C4-2B (cell line): Measurements from ENCODE around the gene NOXA1.

Source experiments
- H3K27ac ChIP-seq: fragments of 450-650 bp; 2 replicates; pipeline ENCODE4 v1.5.1; 2017
- ZFX ChIP-seq: fragments of 450-650 bp; IDR thresholded peaks from 2 replicates; pipeline ENCODE4 v1.6.1; 2017
- TF ChIP-seq, protein P1 (sequence below): fragments of 450-650 bp; conservative IDR thresholded peaks from 2 replicates; pipeline ENCODE4 v1.5.1; 2017; ENCODE audit warnings: mild to moderate bottlenecking

NOXA1 gene

DNA sequence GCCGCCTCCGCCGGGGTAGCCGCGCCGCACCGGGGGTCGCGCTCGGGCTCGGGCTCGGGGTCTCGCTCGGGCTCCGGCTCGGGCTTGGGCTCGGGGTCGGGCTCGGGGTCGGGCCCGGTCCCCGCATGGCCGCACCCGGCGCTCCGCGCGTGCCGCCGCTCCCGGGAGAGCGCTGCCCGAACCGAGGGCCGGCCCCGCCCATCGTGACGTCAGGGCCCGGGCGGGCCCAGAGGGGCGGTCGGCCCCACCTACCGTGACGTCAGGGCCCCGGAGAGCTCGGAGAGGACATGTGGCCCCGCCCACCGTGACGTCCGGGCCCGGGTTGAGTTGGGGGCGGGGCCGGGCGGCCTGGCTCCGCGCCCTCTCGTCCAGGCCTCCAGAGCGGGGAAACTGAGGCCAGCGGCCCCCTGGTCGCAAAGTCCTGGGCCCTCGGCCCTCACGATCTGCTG is 36.0 kb downstream of the NOXA1 start, which contains the start of gene NSMF:
Gene NSMF, minus strand, starts transcription at position 183 of the 449 bp plus-strand sequence. CDS start 232 bp downstream, outside the sequence.
- TF ChIP-seq, protein P1, sequence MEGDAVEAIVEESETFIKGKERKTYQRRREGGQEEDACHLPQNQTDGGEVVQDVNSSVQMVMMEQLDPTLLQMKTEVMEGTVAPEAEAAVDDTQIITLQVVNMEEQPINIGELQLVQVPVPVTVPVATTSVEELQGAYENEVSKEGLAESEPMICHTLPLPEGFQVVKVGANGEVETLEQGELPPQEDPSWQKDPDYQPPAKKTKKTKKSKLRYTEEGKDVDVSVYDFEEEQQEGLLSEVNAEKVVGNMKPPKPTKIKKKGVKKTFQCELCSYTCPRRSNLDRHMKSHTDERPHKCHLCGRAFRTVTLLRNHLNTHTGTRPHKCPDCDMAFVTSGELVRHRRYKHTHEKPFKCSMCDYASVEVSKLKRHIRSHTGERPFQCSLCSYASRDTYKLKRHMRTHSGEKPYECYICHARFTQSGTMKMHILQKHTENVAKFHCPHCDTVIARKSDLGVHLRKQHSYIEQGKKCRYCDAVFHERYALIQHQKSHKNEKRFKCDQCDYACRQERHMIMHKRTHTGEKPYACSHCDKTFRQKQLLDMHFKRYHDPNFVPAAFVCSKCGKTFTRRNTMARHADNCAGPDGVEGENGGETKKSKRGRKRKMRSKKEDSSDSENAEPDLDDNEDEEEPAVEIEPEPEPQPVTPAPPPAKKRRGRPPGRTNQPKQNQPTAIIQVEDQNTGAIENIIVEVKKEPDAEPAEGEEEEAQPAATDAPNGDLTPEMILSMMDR, result no peak
- TF ChIP-seq ZFX, result peak; percentile 51; the same call in 1 of the 2 replicates
- peak within 1 kb of the TSS; percentile 84 for H3K27ac ChIP-seq

DNA sequence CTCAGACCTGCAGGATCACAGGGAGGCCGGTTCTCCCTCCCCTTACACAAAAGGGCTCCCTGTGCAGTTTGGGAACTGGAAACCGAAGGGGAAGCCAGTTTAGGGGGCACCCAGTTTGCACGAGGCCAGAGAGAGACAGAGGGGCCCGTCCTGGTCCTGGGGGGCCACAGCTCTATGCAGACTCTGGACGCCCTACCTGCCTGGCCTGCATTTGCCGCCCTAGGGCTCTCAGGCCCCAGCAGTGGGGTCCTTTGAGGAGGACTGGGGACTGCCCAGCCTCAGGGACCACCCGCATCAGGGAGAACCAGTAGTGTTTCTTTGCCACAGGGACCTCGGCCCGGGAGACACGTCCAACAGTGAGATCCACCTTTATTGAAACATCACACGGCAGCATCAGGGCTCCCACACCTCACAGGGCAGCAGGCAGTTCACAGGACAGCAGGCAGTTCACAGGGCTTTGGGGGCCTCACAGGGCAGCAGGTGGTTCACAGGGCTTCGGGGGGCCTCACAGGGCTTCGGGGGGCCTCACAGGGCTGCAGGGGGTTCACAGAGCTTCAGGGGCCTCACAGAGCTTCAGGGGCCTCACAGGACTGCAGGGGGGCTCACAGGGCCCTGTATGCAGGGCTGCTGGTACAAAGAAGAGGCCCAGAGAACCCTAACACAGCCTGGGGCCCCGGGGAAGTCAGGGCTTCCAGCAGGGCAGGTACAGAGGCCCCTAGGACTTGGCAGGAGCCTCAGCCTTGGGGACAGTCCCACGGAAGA is 36.6 kb downstream of the NOXA1 start:
- TF ChIP-seq, protein P1, result no peak
- TF ChIP-seq ZFX, result no peak
- peak overlapping the region; percentile 84 for H3K27ac ChIP-seq

DNA sequence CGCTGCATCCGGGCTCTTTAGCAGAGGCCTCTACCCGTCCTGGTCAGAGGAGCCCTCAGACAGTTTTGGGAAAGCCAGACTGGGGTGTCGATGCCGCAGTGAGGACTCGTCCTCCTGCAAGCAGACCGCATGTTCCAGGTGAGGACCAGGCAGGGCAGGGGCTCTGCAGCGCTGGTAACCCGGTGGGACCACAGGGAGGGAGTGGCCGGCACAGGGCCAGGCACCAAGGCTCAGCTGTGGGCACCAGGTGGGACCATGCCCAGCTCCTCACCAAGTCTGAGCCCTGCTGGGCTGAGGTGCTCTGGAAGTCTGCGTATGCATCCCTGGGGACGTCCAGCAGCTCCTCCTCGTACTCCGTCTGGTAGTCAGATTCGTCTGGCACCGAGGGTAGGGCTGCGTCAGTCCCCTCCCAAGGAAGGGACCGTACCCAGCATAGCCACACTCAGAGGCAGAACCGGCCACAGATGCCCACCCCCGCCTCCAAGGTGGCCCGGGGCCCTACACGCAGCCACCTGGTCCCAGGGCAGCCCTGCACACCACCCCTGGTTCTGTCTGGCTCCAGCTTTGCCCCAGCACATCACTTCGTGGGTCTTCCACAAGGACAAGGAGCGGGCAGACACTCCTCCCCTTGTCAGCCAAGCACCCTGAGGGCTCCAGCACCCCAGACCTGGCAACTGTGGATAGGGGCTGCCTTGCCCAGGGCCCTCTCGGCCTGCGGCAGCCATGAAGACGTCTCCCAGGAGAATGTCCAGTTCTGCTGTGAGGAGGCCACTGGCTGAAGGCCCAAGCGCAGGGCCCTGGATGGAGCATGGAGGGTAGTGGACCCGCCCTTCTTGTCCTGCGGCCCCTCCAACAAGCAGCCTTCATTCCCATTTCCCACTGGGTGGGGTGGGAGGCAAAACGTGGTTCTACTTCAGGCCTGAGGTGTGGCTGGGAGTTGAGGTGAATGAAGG is 37.4 kb downstream of the NOXA1 start:
- TF ChIP-seq, protein P1, result no peak
- no peak for TF ChIP-seq ZFX
- no peak overlapping the region for H3K27ac ChIP-seq

DNA sequence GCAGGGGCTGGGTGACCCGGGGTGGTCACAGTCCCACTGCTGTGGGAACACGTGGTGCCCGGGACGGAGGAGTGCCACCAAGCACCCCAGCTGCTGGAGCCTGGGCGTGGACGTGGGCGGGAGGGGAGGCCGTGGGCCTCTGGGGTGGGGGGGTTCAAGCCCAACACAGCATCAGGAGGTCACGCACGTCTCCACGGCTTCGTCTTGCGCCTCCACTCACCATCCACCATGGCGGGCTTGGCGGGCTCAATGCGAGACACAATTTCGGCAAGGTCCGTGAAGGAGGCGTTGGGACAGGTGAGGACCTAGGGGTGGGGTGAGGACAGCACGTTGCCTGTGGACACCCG is 38.1 kb downstream of the NOXA1 start:
- H3K27ac ChIP-seq, result no peak overlapping the region

DNA sequence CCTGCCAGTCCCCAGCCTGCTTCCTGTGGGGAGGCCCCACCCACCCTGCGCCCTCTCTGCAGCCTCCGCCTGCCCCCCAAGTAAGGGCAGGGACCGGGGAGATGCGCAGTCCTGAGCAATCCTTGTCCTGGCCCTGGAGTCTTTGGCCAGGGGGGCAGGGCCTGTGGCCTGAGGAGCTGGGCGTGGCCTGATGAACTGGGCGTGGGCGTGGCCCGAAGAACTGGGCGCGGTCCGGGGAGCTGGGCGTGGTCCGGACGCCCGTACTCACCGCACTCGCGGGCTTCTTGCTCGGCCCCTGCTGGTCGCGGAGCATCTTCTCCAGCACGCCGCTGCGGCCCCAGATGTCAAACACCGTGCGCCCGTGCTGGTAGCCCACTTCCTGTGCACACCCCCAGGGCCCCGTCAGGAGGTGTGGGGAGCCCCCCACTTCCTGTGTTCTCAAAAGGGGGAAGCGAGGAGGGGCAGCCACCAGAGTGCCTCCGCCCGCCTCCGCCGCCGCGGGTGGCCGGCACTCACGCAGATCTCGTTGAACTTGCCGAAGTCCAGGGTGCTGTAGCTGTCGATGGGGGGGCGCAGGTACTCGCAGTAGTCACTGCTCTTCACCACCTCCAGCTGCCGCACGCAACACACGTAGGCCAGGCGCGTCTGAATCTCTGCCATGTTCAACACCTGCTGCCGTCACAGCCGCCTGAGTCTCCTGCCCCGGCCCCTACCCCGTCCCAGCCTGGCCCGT is 38.6 kb downstream of the NOXA1 start:
- H3K27ac ChIP-seq, result no peak overlapping the region
- TF ChIP-seq, protein P1, result no peak
- TF ChIP-seq ZFX, result no peak

More for the DNA sequence above, 38.1 kb downstream of the NOXA1 start:
- no peak for TF ChIP-seq ZFX
- TF ChIP-seq, protein P1, result no peak

DNA sequence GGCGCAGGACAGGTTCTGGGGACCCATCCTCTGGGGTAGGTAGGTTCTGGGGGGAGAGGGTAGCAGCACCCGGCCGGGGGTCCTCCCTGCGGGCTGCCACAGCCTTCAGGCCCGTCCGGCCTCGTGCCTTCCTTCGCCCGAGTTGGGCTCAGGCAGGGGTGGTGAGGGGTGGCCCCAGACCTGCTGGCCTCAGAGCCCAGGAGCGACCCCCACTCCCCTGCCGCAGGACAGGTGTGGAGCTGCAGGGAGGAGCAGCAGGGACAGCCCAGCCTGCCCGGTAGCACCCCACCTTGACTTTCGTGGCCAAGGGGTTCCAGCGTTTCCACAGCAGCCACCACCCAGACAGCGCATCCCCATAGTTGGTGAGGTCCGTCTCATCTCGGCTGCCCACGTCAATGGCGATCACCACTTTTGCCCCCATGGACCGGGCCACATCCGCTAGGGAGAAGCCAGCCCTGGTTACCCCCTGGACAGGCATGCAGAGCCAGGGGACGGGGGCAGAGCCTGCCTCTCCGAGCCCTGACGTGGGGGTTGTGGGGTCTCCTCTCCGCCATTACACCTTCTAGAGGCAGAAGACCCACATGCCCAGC is 39.3 kb downstream of the NOXA1 start:
- no peak overlapping the region for H3K27ac ChIP-seq
- TF ChIP-seq, protein P1, result no peak
